ENCODE measurements around the gene C5orf63.

- TF ChIP-seq CTCF (IDR thresholded peaks at IDR 0.05; ENCODE audit: low read depth, low read length): no peak
- no peak for TF ChIP-seq EZH2phosphoT487 (IDR thresholded peaks at IDR 0.05; ENCODE audit: low read depth)
These were observed 58.7 kb downstream of the C5orf63 start for GRCh38 chr5:127014573-127014972.

All from OCI-LY3 (cell line).